ENCODE measurements around the gene OAS3.
"Not testable (repeated sequence)": the region's sequence is repeated elsewhere in the genome, so short reads cannot be mapped to it uniquely, and the experiment has no call there.

The OAS3 gene

GRCh38 chr12:112919121-112919520 lies 19.2 kb upstream of the OAS3 start:
- DNase-seq (ENCODE audit: insufficient read length, low spot score) (no peak), FAIRE-seq (no peak)

DNA sequence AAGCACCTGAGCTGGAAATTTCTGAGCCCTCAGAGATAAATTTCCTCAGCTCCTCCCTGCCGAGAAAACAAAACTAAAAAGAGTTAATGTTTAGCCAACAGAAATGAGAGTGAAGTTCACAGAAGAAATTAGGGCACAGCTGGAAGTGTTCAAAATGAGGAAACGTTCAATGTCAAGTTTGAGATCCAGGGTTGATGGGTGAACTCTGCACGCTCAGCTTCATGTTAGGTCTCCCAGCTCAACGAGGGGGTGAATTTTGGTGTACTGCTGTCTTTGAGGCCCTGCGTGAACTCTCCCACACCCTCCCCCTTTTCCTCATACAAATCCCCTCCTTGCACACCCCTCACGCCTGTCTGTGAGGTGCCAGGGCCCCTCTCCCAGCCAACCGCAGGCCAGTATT lies 13.3 kb upstream of the OAS3 start:
- FAIRE-seq (no peak), DNase-seq (ENCODE audit: insufficient read length, low spot score) (no peak)

GRCh38 chr12:112926416-112927033 lies 11.7 kb upstream of the OAS3 start:
- not testable (repeated sequence) for DNase-seq (ENCODE audit: insufficient read length, low spot score); FAIRE-seq

GRCh38 chr12:112927475-112927874 lies 10.8 kb upstream of the OAS3 start:
- no peak for FAIRE-seq
- DNase-seq (ENCODE audit: insufficient read length, low spot score), result no peak

GRCh38 chr12:112927925-112928324 lies 10.3 kb upstream of the OAS3 start:
- FAIRE-seq (no peak), DNase-seq (ENCODE audit: insufficient read length, low spot score) (no peak)

DNA sequence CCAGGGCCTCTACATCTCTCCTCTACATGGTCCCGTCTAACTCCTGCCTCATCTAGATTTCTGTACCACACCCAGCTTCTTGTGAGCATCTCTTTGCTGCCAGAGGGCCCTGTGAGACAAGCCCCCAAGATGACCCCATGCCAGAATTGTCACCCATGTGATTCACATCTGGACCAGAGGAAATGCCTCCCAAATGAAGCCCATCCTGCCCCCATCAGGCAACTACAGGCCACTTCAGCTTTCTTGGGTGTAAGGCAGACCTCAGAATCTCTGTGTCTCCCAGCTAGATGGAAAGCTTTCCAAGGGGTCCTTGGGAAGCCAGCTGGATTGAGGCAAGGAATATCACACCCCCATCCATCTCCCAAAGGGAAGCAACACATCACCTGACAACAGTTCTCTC lies 9.3 kb upstream of the OAS3 start:
- DNase-seq (ENCODE audit: insufficient read length, low spot score) (no peak), FAIRE-seq (no peak)

DNA sequence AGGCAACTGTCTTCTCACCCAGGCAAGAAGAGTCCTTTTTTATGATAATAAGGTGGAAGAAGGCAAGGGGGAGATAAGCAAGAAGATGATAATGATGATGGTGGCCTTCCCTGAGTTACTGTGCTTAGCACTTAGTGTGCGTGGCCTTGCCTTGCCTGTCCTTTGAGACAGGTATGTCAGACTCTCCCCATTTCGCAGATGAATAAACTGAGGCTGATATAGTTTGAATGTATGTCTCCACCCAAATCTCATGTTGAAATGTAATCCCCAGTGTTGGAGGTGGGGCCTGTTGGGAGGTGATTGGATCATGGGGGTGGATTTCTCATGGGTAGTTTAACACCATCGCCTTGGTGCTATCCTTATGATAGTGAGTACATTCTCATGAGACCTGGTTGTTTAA lies 8.6 kb upstream of the OAS3 start:
- no peak for FAIRE-seq

GRCh38 chr12:112930350-112930749 lies 7.9 kb upstream of the OAS3 start:
- FAIRE-seq (no peak), DNase-seq (ENCODE audit: insufficient read length, low spot score) (no peak)

More for the DNA sequence above, 8.6 kb upstream of the OAS3 start:
- DNase-seq (ENCODE audit: insufficient read length, low spot score), result no peak

DNA sequence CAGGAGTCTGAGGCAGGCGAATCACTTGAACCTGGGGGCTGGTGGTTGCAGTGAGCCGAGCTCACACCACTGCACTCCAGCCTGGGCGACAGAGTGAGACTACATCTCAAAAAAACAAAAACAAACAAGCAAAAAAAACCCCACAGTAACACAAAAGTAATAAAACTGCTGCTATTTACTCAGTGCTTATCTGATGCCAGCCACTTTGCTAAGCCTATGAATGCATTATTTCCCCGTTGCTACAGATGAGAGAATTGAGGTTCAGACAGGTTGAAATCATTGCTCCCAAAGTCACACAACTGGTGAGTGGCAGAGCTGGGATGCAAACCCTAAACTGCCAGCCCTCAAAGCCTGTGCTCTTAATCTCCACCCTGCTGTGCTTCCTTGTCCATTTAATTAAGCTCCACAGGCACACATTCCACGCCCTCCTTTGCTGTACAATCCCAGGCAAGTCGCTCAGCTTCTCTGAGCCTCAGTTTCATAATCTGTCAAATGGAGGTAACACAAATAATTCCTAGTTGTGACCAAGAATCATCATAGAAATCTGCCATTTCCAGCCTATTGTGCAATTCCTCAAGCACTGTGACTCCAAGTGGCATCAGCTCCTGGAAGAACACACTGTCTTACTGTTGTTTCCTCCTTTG lies 5.7 kb upstream of the OAS3 start:
- FAIRE-seq, result no peak
- DNase-seq (ENCODE audit: insufficient read length, low spot score), result no peak

- FAIRE-seq, result no peak
- DNase-seq (ENCODE audit: insufficient read length, low spot score), result no peak
These were observed 5.2 kb upstream of the OAS3 start for GRCh38 chr12:112933129-112933505.

DNA sequence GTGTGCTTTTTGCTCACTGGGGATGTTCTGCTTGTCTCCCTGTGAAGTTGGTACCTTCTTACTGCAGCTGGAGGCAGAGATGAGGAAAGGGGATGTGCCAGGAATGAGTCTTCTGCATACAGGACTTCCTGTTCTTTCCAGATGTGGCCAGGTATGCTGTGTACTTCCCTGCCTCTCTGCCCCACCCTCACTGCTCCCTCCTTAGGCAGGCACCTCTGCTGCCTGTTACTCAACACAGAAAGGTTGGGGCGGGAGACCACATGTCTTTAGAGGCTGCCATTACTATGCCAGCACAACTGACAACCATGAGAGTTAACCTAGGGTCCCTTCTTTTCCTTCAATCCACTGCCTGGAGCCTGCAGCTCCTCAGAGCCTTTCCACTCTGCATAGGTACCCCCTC lies 2.0 kb upstream of the OAS3 start:
- FAIRE-seq, result no peak

DNA sequence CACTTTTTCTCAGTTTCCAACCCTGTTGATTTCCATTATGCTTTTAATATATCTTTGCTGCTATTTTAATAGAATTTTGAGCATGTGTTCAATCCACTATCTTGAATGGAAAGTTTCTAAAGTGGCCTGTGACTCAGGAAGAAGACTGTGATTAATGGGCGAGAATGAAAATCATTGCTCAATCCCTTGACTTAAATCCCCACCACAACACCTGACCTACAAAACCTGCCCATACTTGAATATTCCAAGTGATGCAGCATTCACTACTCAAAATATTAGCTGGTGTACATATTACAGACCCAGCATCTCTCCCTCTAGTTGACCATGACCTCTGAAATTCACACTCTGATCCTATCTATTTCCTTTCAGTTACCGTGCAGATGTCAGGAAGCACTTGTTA lies 1.3 kb upstream of the OAS3 start:
- DNase-seq (ENCODE audit: insufficient read length, low spot score), result no peak
- FAIRE-seq, result no peak

More for the DNA sequence above, 2.0 kb upstream of the OAS3 start:
- DNase-seq (ENCODE audit: insufficient read length, low spot score), result no peak

DNA sequence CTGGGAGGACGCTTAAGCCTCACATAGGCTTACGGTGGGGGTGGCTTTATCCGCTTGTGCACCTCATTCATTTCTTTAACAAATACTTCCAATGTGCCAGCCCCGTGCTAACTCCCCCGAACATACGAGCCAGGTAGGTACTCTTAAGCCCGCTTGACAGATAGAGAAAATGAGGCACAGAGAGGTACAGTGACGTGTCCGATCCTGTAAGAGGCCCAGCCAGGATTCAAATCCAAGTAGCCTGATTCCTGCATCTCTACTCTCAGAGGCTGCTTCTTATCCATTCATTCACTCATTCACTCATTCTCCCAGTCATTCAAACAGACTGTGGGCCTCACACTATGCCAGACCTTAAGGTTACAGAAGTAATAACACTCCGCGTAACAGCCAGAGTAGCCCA lies 477 bp downstream of the OAS3 start:
- DNase-seq (ENCODE audit: insufficient read length, low spot score) (no peak), FAIRE-seq (no peak)

- FAIRE-seq, result no peak
These were observed 1.6 kb downstream of the OAS3 start for GRCh38 chr12:112939761-112940381.

DNA sequence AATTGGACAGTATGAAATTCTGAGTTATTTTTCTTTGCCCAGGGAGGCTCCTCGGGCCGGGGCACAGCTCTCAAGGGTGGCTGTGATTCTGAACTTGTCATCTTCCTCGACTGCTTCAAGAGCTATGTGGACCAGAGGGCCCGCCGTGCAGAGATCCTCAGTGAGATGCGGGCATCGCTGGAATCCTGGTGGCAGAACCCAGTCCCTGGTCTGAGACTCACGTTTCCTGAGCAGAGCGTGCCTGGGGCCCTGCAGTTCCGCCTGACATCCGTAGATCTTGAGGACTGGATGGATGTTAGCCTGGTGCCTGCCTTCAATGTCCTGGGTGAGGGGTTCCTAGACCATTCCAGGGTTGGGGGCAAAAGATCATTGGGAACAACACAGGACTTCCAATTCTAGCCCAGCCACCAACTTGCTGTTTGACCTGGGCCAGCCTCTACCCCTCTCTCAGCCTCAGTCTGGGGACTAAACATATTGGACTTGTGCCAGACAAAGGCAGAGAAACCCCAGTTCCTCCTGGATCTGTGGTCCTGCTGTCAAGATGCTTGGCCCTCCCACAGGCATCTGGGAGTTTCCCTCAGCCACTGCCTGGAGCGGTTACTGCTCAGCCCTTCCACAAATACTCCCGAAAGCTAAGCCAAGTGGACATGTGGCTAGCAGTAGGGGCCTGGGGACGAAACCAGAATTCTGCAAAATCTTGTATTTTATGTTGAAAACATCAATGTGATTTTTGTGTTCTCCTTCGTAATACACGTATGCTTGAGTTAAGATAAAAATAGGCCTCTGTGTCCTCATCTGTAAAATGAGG lies 3.5 kb downstream of the OAS3 start:
- DNase-seq (ENCODE audit: insufficient read length, low spot score) (no peak), FAIRE-seq (no peak)

More at GRCh38 chr12:112939761-112940381, 1.6 kb downstream of the OAS3 start:
- no peak for DNase-seq (ENCODE audit: insufficient read length, low spot score)

DNA sequence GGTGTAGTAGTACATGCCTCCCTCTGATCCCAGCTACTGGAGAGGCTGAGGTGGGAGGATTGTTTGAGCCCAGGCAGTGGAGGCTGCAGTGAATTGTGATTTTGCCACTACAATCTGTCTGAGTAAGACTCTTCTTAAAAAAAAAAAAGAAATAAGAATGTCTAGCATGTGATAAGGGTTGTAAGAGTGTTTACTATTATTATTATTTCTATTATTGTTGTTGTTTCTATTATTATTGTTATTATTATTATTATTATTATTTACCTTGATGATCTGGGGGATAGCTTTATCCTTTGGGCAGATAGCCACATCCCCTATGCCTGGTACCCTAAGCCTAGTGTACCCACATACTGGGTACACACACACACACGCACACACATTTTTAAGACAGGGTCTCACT lies 4.3 kb downstream of the OAS3 start:
- FAIRE-seq, result no peak
- no peak for DNase-seq (ENCODE audit: insufficient read length, low spot score)

DNA sequence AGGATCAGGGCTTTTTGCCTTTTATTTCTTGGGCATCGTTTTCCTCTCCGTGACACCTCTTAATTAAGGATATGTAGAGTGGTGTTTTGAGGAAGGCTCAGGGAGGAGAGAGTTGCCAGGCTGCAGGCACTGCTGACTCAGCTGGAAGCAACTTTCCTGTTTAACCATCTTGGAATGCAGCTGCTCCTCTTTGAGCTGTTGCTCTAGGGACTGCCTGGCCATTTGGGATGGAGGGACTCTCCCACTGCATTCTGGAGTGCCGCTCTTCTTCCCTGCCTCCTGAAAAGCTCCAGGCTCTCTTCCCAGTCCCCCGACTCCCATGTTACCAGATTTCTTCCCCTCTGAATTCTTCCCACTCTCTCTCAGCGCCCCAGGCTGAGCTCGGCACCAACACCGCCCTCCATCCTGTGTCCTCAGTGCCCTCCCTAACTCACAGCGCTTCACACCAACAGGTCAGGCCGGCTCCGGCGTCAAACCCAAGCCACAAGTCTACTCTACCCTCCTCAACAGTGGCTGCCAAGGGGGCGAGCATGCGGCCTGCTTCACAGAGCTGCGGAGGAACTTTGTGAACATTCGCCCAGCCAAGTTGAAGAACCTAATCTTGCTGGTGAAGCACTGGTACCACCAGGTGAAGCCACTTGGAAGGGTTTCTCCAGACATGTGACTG lies 5.9 kb downstream of the OAS3 start:
- DNase-seq (ENCODE audit: insufficient read length, low spot score) (no peak), FAIRE-seq (peak; percentile 36)

GRCh38 chr12:112945515-112945914 lies 7.2 kb downstream of the OAS3 start:
- DNase-seq (ENCODE audit: insufficient read length, low spot score) (no peak), FAIRE-seq (no peak)

GRCh38 chr12:112946236-112947000 lies 8.1 kb downstream of the OAS3 start:
- no peak for FAIRE-seq
- DNase-seq (ENCODE audit: insufficient read length, low spot score), result no peak

DNA sequence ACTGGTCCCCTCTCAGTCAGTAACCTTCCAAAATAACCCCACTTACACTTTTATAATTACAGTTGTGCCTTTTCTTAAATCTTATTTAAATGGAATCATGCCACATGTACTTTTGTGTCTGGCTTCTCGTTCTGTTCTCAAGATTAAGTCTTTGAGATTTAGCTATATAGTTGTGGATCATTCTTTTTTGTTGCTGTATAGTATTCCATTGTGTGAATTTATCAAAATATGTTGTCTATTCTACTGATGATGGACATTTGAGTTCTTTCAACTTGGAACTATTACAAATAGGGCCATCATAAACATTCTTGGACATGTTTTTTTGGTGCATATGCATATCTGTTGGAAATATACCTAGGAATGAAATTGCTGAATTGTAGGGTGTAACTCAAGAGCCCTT lies 9.0 kb downstream of the OAS3 start:
- no peak for FAIRE-seq

More for the DNA sequence above, 9.0 kb downstream of the OAS3 start:
- no peak for DNase-seq (ENCODE audit: insufficient read length, low spot score)

Data from HTR-8/SVneo (cell line).